Liver (tissue), 9 donors: ENCODE data around the gene ZNF592. TPM values are rescaled to one million over a fixed set of nuclear protein-coding genes. Genes with fewer than 3 reads are reported as not detected.
A peak's percentile ranks its signal among the peaks of the same experiment; 100 is the strongest.

Experiments used
- DNase-seq: peaks from one replicate; pipeline ENCODE4 v3.0.0-alpha.2; 2017; ENCODE audit warnings: low spot score
- H3K27ac ChIP-seq, 2 donors: one replicate each; pipeline ENCODE4 v1.7.0; 2013; ENCODE audit warnings: inconsistent platforms in 2 of 2, low read length in 2 of 2, control low read depth in 1 of 2, low read depth in 1 of 2, mild to moderate bottlenecking in 1 of 2
- H3K27me3 ChIP-seq, 4 donors: one replicate each; pipeline versions ENCODE4 v1.6.1 to v1.7.0; 2013; ENCODE audit warnings: low read length in 3 of 4, inconsistent platforms in 1 of 4, mild to moderate bottlenecking in 1 of 4, moderate library complexity in 1 of 4; ENCODE audit not compliant: control insufficient read depth in 4 of 4, insufficient read depth in 4 of 4
- H3K36me3 ChIP-seq, 4 donors: one replicate each; pipeline versions ENCODE4 v1.6.1 to v1.7.0; 2013; ENCODE audit warnings: low read length in 3 of 4, mild to moderate bottlenecking in 3 of 4, low read depth in 1 of 4, moderate library complexity in 1 of 4; ENCODE audit not compliant: control insufficient read depth in 4 of 4, insufficient read depth in 3 of 4
- H3K4me1 ChIP-seq, 4 donors: one replicate each; pipeline versions ENCODE4 v1.6.1 to v1.7.0; 2013; ENCODE audit warnings: low read length in 3 of 4, mild to moderate bottlenecking in 3 of 4, moderate library complexity in 1 of 4; ENCODE audit not compliant: control insufficient read depth in 4 of 4, insufficient read depth in 4 of 4
- H3K4me3 ChIP-seq, 3 donors: one replicate each; pipeline versions ENCODE4 v1.6.1 to v1.7.0; 2013; ENCODE audit warnings: low read length in 3 of 3, control low read depth in 1 of 3, low read depth in 1 of 3, mild to moderate bottlenecking in 1 of 3
- H3K9ac ChIP-seq, 2 donors: one replicate each; pipeline ENCODE4 v1.7.0; 2013; ENCODE audit warnings: low read length in 2 of 2, mild to moderate bottlenecking in 2 of 2, moderate library complexity in 2 of 2, control low read depth in 1 of 2, low read depth in 1 of 2
- H3K9me3 ChIP-seq, 4 donors: one replicate each; pipeline versions ENCODE4 v1.6.1 to v1.7.0; 2013; ENCODE audit warnings: low read length in 3 of 4; ENCODE audit not compliant: control insufficient read depth in 4 of 4
- EGR1 ChIP-seq, 2 donors: IDR thresholded peaks; 2 replicates each; pipeline ENCODE4 v1.6.1; 2016 to 2018; ENCODE audit warnings: antibody characterized with exemption in 2 of 2, low read depth in 2 of 2
- FOXA2 ChIP-seq: IDR thresholded peaks from 2 replicates; pipeline ENCODE4 v1.6.1; 2016; ENCODE audit warnings: antibody characterized with exemption
- GABPA ChIP-seq, 2 donors: IDR thresholded peaks in 1 of 2; conservative IDR thresholded peaks in 1 of 2; 2 replicates each; pipeline ENCODE4 v1.6.1; 2016; ENCODE audit warnings: antibody characterized with exemption in 2 of 2, mild to moderate bottlenecking in 1 of 2, moderate library complexity in 1 of 2
- HNF4A ChIP-seq, 2 donors: conservative IDR thresholded peaks; 2 replicates each; pipeline ENCODE4 v1.6.1; 2016; ENCODE audit warnings: antibody characterized with exemption in 2 of 2, mild to moderate bottlenecking in 2 of 2
- RXRA ChIP-seq, 2 donors: IDR thresholded peaks; 2 replicates each; pipeline ENCODE4 v1.6.1; 2017 to 2018; ENCODE audit warnings: antibody characterized with exemption in 2 of 2, mild to moderate bottlenecking in 1 of 2
- YY1 ChIP-seq: IDR thresholded peaks from 2 replicates; pipeline ENCODE4 v1.6.1; 2016; ENCODE audit warnings: antibody characterized with exemption, mild to moderate bottlenecking
- WGBS: extraction: QIAGEN DNeasy Blood & Tissue Kit; methylation state at CpG from one replicate; pipeline ENCODE4 v1.1.7; 2013; 5-methylcytosine and 5-hydroxymethylcytosine counted together
- polyA plus RNA-seq, 2 donors: library from polyadenylated mRNA; stranded (reverse) in 1 of 2; unstranded in 1 of 2; fragments of 200-250 nt in 1 of 2; fragments of >200 nt in 1 of 2; fragmentation: Nextera tagmentation in 1 of 2; extraction: Ambion mirVana in 1 of 2; gene quantifications; one replicate each; pipeline versions ENCODE4 v1.2.1 to v1.2.3, GENCODE V29; 2013 to 2015
- total RNA-seq, 2 donors: library from RNA; depleted of rRNA; stranded (reverse); fragments of >200 nt; gene quantifications; one replicate each; pipeline ENCODE4 v1.2.3, GENCODE V29; 2014
- TF ChIP-seq, protein P1 (sequence below): IDR thresholded peaks from 2 replicates; pipeline ENCODE4 v1.6.1; 2016; ENCODE audit warnings: antibody characterized with exemption, mild to moderate bottlenecking
- donor health status: healthy.
- donor health status: healthy.
- donor health status: healthy.
- donor health status: healthy.
- donor health status: healthy.

The ZNF592 gene
- total and polyA plus RNA-seq, 4 donors: 4.4 to 10.6 (median 7.5) TPM

DNA sequence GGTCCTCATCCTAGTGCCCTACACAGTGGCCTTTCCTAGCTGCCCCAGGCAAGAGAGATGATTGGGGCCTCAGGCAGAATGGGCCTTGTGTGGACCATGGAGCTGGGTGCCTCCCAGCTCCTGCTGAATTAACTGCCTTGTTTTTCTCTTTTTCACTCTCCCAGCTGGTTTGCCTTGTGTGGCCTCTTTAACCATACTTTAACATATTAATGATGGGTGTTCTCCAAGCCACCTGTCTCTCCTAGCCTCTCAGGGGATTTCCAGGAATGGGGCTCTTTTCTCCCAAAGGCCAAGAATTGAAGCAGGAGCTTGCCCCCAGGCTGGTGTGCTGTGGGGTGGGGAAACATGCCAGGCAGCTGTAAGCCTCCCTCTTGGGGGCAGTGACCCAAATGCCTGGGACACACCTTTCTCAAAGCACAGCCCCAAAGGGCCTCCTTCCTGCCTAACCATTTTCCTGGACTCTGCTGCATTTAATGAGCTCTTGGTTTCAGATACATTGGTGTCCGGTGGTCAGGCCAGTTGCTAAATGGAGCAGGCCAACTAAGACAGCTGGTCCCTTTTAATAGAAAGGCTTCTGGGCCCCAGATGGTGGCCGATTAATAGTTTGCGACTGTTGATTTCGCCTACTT is 74.4 kb downstream of the ZNF592 start:
- peaks cover 17 to 45% (median 24%) of the 10 kb centered on the region in 4 donors for H3K4me1 ChIP-seq
- no peaks in the 10 kb centered on the region for H3K27me3 ChIP-seq
- H3K9me3 ChIP-seq: no peaks in the 10 kb centered on the region
- 87% methylated on average over 4 of the region's 4 CpGs for WGBS
- no peak overlapping the region for H3K4me3 ChIP-seq
- DNase-seq: no peak
- no peak overlapping the region for H3K9ac ChIP-seq
- peak overlapping the region in 1 of 2 donors; percentile 21 for H3K27ac ChIP-seq
- TF ChIP-seq FOXA2: no peak
- TF ChIP-seq EGR1 (IDR thresholded peaks at IDR 0.05; ENCODE audit: low read depth in 2 of 2): no peak
- no peak for TF ChIP-seq YY1
- TF ChIP-seq, protein P1, sequence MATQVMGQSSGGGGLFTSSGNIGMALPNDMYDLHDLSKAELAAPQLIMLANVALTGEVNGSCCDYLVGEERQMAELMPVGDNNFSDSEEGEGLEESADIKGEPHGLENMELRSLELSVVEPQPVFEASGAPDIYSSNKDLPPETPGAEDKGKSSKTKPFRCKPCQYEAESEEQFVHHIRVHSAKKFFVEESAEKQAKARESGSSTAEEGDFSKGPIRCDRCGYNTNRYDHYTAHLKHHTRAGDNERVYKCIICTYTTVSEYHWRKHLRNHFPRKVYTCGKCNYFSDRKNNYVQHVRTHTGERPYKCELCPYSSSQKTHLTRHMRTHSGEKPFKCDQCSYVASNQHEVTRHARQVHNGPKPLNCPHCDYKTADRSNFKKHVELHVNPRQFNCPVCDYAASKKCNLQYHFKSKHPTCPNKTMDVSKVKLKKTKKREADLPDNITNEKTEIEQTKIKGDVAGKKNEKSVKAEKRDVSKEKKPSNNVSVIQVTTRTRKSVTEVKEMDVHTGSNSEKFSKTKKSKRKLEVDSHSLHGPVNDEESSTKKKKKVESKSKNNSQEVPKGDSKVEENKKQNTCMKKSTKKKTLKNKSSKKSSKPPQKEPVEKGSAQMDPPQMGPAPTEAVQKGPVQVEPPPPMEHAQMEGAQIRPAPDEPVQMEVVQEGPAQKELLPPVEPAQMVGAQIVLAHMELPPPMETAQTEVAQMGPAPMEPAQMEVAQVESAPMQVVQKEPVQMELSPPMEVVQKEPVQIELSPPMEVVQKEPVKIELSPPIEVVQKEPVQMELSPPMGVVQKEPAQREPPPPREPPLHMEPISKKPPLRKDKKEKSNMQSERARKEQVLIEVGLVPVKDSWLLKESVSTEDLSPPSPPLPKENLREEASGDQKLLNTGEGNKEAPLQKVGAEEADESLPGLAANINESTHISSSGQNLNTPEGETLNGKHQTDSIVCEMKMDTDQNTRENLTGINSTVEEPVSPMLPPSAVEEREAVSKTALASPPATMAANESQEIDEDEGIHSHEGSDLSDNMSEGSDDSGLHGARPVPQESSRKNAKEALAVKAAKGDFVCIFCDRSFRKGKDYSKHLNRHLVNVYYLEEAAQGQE: no peak
- no peaks in the 10 kb centered on the region for H3K36me3 ChIP-seq

GRCh38 chr15:84823282-84823878 is 75.0 kb downstream of the ZNF592 start:
- H3K9ac ChIP-seq: no peak overlapping the region
- peak overlapping the region; percentile 82 to 85 for H3K27ac ChIP-seq
- WGBS: 93% methylated on average over 3 of the region's 3 CpGs
- H3K4me3 ChIP-seq: no peak overlapping the region
- H3K36me3 ChIP-seq: no peaks in the 10 kb centered on the region
- peaks cover 16 to 40% (median 23%) of the 10 kb centered on the region in 4 donors for H3K4me1 ChIP-seq
- no peaks in the 10 kb centered on the region for H3K27me3 ChIP-seq
- DNase-seq: no peak
- TF ChIP-seq GABPA (IDR thresholded peaks at IDR 0.05 in 1 of 2, conservative IDR thresholded peaks at IDR 0.05 in 1 of 2) (no peak), HNF4A (conservative IDR thresholded peaks at IDR 0.05) (no peak), RXRA (IDR thresholded peaks at IDR 0.05) (no peak)
- TF ChIP-seq, protein P1: no peak
- H3K9me3 ChIP-seq: no peaks in the 10 kb centered on the region
